ENCODE results near the gene ZNF200. TPM values are rescaled to one million over a fixed set of nuclear protein-coding genes. Genes with fewer than 3 reads are reported as not detected.
A peak's percentile ranks its signal among the peaks of the same experiment; 100 is the strongest.

Gene ZNF200
- polyA plus RNA-seq, 1 donor (not counting 4 experiments of a cell fraction or from before 2014, with no cell fraction given) = 4.3 TPM

DNA sequence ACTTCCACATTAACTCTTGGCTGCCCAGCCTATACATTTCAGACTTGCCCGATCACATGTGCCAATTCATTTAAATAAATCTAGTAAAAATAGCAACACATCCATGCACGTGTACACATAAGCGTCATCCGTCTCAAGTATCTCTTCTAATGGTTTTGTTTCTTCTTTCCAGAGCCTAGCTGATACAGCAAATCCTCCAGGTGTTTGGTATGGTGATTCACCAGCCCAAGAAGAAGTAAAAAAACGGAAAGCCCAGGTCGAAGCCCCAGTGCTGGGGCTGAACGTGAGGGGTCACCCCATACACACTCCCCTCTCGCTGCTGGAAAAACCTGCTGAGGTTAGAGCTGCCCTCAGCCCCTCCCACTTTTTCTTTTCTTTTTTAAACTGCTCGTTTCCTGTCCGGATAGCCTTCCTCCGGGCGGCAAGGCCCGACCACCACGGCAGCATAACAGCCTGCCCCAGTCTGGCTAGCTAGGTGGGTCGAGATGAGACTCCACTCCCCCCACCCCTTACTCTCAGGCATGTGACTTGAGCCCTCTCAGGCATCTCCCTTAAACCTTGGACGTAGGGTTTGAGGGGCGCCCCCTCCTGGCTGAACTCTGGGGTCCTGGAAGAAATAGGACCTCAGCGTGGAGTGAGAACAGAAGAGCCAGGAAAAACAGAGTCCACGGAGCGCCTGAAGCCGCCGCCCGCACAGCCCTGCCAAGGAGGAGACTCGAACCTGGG, 60.9 kb downstream of the ZNF200 start:
- H3K4me2 ChIP-seq (ENCODE audit: control insufficient read depth, extremely low read depth, insufficient read depth, low read depth, low read length) = peak overlapping the region; percentile 81
- dilution Hi-C loops (cut with MboI; ENCODE audit: extremely low pct_ligation_motif_present, low sequenced_read_pairs) = no loop called here
- no peaks in the 10 kb centered on the region for H3K9me1 ChIP-seq (ENCODE audit: control insufficient read depth, extremely low read depth, insufficient read depth, low read length)
- H3K27ac ChIP-seq (ENCODE audit: control insufficient read depth, insufficient read depth, low read length) = peak overlapping the region; percentile 43
- H2AFZ ChIP-seq (ENCODE audit: control insufficient read depth, low read length) = peak overlapping the region; percentile 73
- TF ChIP-seq, protein P1, sequence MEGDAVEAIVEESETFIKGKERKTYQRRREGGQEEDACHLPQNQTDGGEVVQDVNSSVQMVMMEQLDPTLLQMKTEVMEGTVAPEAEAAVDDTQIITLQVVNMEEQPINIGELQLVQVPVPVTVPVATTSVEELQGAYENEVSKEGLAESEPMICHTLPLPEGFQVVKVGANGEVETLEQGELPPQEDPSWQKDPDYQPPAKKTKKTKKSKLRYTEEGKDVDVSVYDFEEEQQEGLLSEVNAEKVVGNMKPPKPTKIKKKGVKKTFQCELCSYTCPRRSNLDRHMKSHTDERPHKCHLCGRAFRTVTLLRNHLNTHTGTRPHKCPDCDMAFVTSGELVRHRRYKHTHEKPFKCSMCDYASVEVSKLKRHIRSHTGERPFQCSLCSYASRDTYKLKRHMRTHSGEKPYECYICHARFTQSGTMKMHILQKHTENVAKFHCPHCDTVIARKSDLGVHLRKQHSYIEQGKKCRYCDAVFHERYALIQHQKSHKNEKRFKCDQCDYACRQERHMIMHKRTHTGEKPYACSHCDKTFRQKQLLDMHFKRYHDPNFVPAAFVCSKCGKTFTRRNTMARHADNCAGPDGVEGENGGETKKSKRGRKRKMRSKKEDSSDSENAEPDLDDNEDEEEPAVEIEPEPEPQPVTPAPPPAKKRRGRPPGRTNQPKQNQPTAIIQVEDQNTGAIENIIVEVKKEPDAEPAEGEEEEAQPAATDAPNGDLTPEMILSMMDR (optimal IDR thresholded peaks at IDR 0.05 in 1 of 3, IDR thresholded peaks at IDR 0.05 in 1 of 3, conservative IDR thresholded peaks at IDR 0.05 in 1 of 3; ENCODE audit: extremely low read depth in 1 of 3, insufficient read depth in 2 of 3, low read length in 3 of 3) = peak; percentile 45 to 60 (median 54)
- no peak for TF ChIP-seq EZH2 (IDR thresholded peaks at IDR 0.05; ENCODE audit: low read length)
- H3K4me3 ChIP-seq (ENCODE audit: control insufficient read depth in 2 of 3, extremely low read depth in 1 of 3, insufficient read depth in 2 of 3, low read depth in 1 of 3, low read length in 3 of 3) = peak overlapping the region; percentile 13 to 70 (median 59)
- H3K9ac ChIP-seq (ENCODE audit: control insufficient read depth, extremely low read depth, insufficient read depth, low read length) = peak overlapping the region; percentile 58
- H4K20me1 ChIP-seq (ENCODE audit: control insufficient read depth, extremely low read depth, insufficient read depth, low read length) = no peaks in the 10 kb centered on the region
- FAIRE-seq (peak; percentile 13), DNase-seq (ENCODE audit: low read depth, low spot score) (no peak)
- H3K36me3 ChIP-seq (ENCODE audit: control insufficient read depth in 2 of 2, extremely low read depth in 1 of 2, insufficient read depth in 2 of 2, low read length in 2 of 2) = no peaks in the 10 kb centered on the region
- no peaks in the 10 kb centered on the region for H3K27me3 ChIP-seq (ENCODE audit: control insufficient read depth, extremely low read depth, insufficient read depth, low read length)
- peaks cover 23% of the 10 kb centered on the region for H3K4me1 ChIP-seq (ENCODE audit: control insufficient read depth, extremely low read depth, insufficient read depth, low read length)
- no peaks in the 10 kb centered on the region for H3K9me3 ChIP-seq (ENCODE audit: control insufficient read depth, low read depth, low read length)
- H3K79me2 ChIP-seq (ENCODE audit: control insufficient read depth, insufficient read depth, low read length) = no peaks in the 10 kb centered on the region

Other genes with a start within 250 kb of the ZNF200 start
- 0.02 TPM in 1 of 3 replicates, not detected in the others for gene CLDN9, start 222.2 kb downstream of the ZNF200 start, polyA plus RNA-seq
- gene CLDN6, start 217.0 kb downstream of the ZNF200 start, polyA plus RNA-seq = 0.12 TPM in 1 of 3 replicates, not detected in the others
- 147 to 250 TPM (median 188 TPM) in 3 replicates for gene TNFRSF12A, start 214.8 kb downstream of the ZNF200 start, polyA plus RNA-seq
- 12.8 to 19.2 TPM (median 13.0 TPM) in 3 replicates for gene HCFC1R1, start 211.2 kb downstream of the ZNF200 start, polyA plus RNA-seq
- gene THOC6, start 211.1 kb downstream of the ZNF200 start, polyA plus RNA-seq = 10.2 to 15.5 TPM (median 10.3 TPM) in 3 replicates
- gene BICDL2, start 198.2 kb downstream of the ZNF200 start, polyA plus RNA-seq = 0.91 to 2.8 TPM (median 1.3 TPM) in 3 replicates
- 0.09 to 0.17 TPM (median 0.17 TPM) in 3 replicates for gene MMP25, start 188.6 kb downstream of the ZNF200 start, polyA plus RNA-seq
- gene IL32, start 169.5 kb downstream of the ZNF200 start, polyA plus RNA-seq = 0.28 to 0.67 TPM (median 0.31 TPM) in 3 replicates
- gene ZSCAN10, start 135.9 kb downstream of the ZNF200 start, polyA plus RNA-seq = not detected in 3 replicates
- 6.0 to 8.7 TPM (median 8.1 TPM) in 3 replicates for gene ZNF205, start 122.6 kb downstream of the ZNF200 start, polyA plus RNA-seq
- 0.51 to 1.1 TPM (median 0.62 TPM) in 3 replicates for gene ZNF213, start 100.1 kb downstream of the ZNF200 start, polyA plus RNA-seq
- 0.51 to 0.89 TPM (median 0.58 TPM) in 3 replicates for gene OR1F1, start 47.0 kb downstream of the ZNF200 start, polyA plus RNA-seq
- 0.03 TPM in 1 of 3 replicates, not detected in the others for gene MEFV, start 21.5 kb upstream of the ZNF200 start, polyA plus RNA-seq
- 11.3 to 13.9 TPM (median 13.6 TPM) in 3 replicates for gene ZNF263, start 48.3 kb upstream of the ZNF200 start, polyA plus RNA-seq
- gene TIGD7, start 70.3 kb upstream of the ZNF200 start, polyA plus RNA-seq = 0.60 to 1.6 TPM (median 1.4 TPM) in 3 replicates
- 13.8 to 20.8 TPM (median 19.4 TPM) in 3 replicates for gene ZNF75A, start 70.3 kb upstream of the ZNF200 start, polyA plus RNA-seq
- gene OR2C1, start 120.7 kb upstream of the ZNF200 start, polyA plus RNA-seq = 0.14 to 0.15 TPM (median 0.14 TPM) in 3 replicates
- gene ZSCAN32, start 165.8 kb upstream of the ZNF200 start, polyA plus RNA-seq = 17.2 to 21.7 TPM (median 17.3 TPM) in 3 replicates
- gene ZNF174, start 166.1 kb upstream of the ZNF200 start, polyA plus RNA-seq = 6.0 to 9.2 TPM (median 8.0 TPM) in 3 replicates
- gene ZNF597, start 208.3 kb upstream of the ZNF200 start, polyA plus RNA-seq = 1.4 to 1.7 TPM (median 1.5 TPM) in 3 replicates
- 19.4 to 30.3 TPM (median 29.0 TPM) in 3 replicates for gene NAA60, start 208.5 kb upstream of the ZNF200 start, polyA plus RNA-seq